COLO829 (cell line): ENCODE data around the gene SEMA6B.

Experiments
- DNase-seq: peaks from one replicate; pipeline ENCODE4 v3.0.0; 2012; ENCODE audit warnings: low spot score

SEMA6B gene

GRCh38 chr19:4507804-4508203 lies 51.7 kb downstream of the SEMA6B start:
- no peak for DNase-seq

GRCh38 chr19:4507150-4507452 lies 52.4 kb downstream of the SEMA6B start:
- DNase-seq = no peak

GRCh38 chr19:4506449-4507149 lies 52.9 kb downstream of the SEMA6B start:
- DNase-seq = peak; percentile 45

DNA sequence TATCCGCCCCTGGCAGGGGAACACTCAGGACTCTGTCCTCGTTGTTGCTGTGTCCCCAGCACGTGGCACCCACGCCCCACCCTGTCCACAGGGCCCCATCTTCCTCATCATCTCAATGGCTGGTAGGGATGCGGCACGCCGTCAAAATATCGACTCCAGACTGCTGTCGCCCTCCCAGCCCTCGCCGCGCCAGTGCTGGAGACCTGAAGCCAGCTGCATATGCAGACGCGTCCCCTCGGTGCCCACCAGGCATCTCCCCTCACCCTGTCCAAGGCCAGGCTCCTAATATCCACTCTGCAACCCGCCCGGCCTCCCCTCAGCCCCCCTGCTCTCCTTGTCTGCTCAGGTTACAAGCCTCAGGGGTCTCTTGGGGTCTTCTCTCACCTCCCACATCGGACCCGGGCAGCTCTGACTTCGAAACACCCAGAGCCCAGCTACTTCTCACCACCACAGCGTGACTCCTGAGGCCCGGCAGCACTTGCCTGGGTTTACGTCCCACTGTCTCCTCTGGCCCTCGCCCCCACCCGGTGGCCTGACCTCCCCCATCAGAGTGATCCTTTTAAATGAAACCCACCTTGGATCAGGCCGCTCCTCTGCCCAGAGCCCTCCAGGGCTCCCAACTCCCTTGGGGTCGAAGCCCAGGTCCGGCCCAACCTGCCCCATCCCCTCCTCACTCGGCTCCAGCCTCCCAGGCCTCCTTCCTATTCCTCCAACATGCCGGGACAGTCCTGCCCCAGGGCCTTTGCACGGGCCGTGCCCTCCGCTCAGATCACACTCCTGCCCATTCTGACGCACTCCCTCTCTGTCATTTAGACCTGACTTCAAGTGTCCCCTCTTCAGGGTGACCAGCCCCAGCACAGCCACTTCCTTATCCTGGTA lies 53.7 kb downstream of the SEMA6B start:
- no peak for DNase-seq

DNA sequence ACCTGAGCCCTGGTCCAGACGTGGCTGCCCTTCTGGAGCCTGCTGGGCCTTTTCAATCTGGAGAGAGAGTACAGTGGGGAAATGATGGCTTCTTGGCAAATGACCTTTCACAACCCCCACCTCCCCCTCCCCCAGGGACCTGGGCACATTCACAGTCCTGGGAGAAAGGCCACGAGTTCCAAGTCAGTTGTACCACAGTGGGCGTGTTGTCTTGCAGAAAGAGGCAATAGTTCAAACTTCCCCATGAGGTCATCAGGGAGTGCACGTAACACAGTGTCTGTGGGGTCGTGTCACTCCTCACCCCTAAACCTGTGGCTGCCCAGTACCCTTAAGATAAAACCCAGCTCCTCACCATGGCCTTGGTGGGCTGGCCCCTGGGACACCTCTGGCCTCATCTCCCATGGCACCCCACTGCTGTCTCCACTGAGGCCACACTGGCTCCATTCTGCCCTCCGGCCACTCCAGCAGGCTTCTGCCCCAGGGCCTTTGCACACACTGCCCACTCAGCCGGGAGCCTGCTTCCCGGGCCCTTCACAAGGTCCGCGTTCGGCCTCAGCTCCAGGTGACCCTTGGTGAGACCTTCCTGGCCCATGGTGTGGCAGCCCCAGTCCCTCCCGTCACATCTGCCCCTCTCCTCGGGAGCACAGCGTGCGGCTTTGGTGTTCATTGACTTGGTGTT lies 54.5 kb downstream of the SEMA6B start:
- DNase-seq = no peak

GRCh38 chr19:4504297-4504701 lies 55.2 kb downstream of the SEMA6B start:
- no peak for DNase-seq

DNA sequence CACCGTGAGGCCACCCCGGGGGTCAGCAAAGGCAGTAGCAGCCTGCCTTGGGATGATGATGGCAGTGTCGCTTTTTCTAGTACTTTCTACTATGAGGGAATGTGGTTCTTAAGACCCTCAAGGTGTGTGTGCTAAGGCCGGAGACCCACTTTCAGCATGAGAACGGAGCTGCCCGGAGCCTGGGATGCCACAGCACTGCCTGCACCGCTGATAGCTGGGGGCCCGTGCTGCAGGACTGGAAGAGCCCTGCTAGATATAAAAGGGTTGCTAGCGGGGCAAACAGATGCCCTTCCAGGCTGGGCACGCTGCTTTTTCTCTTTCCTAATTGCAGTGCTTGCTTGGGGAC lies 55.7 kb downstream of the SEMA6B start:
- no peak for DNase-seq

DNA sequence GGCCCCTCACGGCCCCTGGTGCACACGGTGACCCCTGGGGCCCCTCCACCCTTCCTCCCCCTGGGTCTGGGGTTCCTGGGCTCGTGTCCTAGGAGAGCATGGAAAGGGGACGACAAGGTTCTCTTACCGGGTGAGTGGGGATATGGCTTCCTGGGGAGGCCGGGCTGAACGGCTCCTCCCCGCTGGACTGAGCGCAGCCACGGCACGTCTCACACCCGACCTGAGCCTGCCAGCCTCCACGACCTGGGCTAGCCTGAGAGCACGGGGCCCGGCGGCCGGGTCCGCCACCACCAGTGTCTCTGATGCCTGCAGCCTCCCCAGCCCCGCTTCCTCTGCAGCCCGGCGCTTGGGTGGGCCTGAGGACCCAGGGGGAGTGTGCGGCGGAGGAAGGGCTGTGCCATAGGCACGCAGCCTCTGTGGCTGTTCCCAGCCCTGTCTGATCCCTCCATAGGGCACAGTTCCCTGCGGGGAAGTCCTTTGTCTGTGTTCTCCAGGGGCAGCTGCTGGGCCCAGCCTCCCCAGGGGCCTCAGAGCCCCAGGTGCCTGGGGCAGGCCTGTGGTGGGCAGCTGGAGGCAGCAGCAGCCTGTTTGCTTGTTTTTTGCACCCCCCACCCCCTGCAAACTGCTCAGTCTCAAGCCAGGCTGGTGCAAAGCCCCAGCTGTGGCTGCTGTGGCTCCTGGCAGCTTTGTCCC lies 56.2 kb downstream of the SEMA6B start:
- no peak for DNase-seq

GRCh38 chr19:4502282-4503131 lies 57.0 kb downstream of the SEMA6B start:
- DNase-seq = no peak

DNA sequence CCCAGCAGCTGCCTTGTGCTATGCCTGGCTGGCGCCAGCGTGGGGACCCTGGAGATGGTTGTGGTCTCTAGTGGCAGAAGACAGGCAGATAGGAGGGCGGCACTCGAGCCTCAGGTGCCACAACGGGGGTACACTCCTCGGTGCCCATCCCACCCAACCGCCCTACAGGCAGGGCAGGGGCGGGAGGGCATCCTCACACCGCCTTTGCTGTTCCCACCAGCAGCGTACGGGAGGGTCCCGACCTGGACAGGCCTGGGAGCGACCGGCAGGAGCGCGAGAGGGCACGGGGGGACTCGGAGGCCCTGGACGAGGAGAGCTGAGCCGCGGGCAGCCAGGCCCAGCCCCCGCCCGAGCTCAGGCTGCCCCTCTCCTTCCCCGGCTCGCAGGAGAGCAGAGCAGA lies 57.8 kb downstream of the SEMA6B start:
- no peak for DNase-seq

DNA sequence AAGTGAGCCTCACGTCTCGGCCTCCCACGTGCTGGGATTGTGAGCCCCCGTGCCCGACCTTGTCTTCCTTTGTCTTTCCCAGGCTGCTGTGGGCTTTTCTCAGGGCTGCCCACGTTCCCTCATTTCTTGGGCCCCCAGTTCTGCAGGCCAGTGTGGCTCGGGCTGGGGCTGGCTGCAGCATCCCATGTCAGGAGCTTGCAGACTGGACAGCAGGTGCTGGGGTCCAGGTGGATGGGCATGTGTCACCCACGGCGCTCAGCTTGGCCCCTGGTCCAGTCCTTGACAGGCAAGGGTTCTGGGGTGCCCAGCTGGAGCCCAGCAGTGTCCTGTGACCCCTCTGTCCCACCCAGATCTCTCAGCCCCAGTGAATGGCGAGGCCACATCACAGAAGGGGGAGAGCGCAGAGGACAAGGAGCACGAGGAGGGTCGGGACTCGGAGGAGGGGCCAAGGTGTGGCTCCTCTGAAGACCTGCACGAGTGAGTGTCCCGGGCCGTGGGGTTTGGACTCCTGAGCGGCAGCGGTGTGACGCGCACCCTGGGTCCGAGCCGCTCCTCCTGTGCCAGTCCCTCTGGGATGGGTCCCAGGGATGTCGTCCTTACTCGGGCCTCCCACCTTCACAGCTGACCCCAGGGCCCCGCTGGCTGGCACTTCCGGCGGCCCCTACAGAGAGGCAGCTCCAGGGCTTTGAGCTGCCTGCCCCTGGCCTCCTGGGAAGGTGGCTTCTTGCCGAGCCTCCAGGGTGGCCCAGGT lies 58.5 kb downstream of the SEMA6B start:
- DNase-seq = no peak

GRCh38 chr19:4499855-4500254 lies 59.6 kb downstream of the SEMA6B start:
- DNase-seq = no peak

GRCh38 chr19:4499318-4499717 lies 60.2 kb downstream of the SEMA6B start:
- DNase-seq = no peak

GRCh38 chr19:4498694-4499093 lies 60.8 kb downstream of the SEMA6B start:
- no peak for DNase-seq

GRCh38 chr19:4497770-4498389 lies 61.6 kb downstream of the SEMA6B start:
- no peak for DNase-seq

GRCh38 chr19:4496304-4496703 lies 63.2 kb downstream of the SEMA6B start:
- DNase-seq = no peak

DNA sequence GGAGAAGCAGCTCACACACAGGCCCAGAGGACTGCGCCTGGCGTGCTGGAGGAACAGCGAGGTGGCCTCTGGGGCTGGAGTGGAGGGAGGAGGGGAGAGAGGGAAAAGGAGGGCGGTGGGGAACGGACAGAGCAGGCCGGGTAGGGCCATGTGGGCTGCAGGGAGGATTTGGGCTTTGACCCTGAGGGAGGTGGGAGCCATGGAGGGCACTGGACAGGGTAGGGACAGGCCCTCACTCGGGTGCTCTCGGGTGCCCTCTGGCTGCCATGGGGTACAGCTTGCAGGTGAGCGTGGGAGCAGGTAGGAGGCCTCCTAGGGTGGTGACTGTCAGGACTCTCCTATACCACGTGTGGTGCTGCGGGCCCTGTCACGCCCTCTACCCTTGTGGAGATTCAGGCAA lies 64.0 kb downstream of the SEMA6B start:
- no peak for DNase-seq

DNA sequence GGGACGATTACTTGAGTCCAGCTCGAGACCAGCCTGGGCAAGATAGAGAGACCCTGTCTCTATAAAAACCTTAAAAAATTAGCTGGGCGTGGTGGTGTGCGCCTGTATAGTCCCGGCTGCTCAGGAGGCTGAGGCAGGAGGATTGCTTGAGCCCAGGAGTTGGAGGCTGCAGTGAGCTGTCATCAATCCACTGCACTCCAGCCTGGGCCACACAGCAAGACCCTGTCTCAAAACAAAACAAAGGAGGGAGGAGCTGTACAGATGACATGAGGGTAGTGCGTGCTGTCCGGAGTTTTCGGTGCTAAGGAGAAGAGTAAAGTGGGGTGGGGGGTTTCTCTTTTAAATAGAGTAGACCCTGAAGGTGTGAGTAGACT lies 64.8 kb downstream of the SEMA6B start:
- DNase-seq = no peak

GRCh38 chr19:4493929-4494690 lies 65.4 kb downstream of the SEMA6B start:
- no peak for DNase-seq
